Activated naive CD4-positive, alpha-beta T cell treated with anti-CD3 and anti-CD28 coated beads for 36 hours (primary cell): ENCODE measurements around the gene NMNAT3. TPM values are rescaled to one million over a fixed set of nuclear protein-coding genes. Genes with fewer than 3 reads are reported as not detected.
A peak's percentile ranks its signal among the peaks of the same experiment; 100 is the strongest.

Experiments
- CTCF ChIA-PET: fragments of 350-600 bp; sonication (Branson Sonifier 250); formaldehyde crosslinking; loops from one replicate; lab custom pipeline; 2021; ENCODE audit warnings: antibody characterized with exemption; lab: Charles Lee
- DNase-seq: peaks from one replicate; pipeline ENCODE4 v3.0.0-alpha.2; 2020
- H3K27ac Mint-ChIP-seq: one replicate; pipeline ENCODE4 v1.8.0; 2021; ENCODE audit warnings: mild to moderate bottlenecking, mixed read lengths
- H3K27me3 Mint-ChIP-seq: one replicate; pipeline ENCODE4 v1.8.0; 2021; ENCODE audit warnings: low read depth, mixed read lengths
- H3K36me3 Mint-ChIP-seq: one replicate; pipeline ENCODE4 v1.8.0; 2021; ENCODE audit warnings: low read depth, mixed read lengths
- H3K4me1 Mint-ChIP-seq: one replicate; pipeline ENCODE4 v1.8.0; 2021; ENCODE audit warnings: low read depth, mixed read lengths
- H3K4me3 Mint-ChIP-seq: one replicate; pipeline ENCODE4 v1.8.0; 2021; ENCODE audit warnings: mild to moderate bottlenecking, moderate library complexity, mixed read lengths
- H3K9me3 Mint-ChIP-seq: one replicate; pipeline ENCODE4 v1.8.0; 2021; ENCODE audit warnings: mixed read lengths
- intact Hi-C: fragments of 100-400 bp; cut with micrococcal nuclease; formaldehyde crosslinking; loops from one replicate; pipeline ENCODE4 v1.15.1; 2023
- total RNA-seq, 2 experiments: library from RNA; stranded (reverse); gene quantifications; one replicate each; pipeline ENCODE4 v1.2.3, GENCODE V29; 2021

The NMNAT3 gene
- 1 to 10 TPM; 6.2 to 7.6 TPM for total RNA-seq

DNA sequence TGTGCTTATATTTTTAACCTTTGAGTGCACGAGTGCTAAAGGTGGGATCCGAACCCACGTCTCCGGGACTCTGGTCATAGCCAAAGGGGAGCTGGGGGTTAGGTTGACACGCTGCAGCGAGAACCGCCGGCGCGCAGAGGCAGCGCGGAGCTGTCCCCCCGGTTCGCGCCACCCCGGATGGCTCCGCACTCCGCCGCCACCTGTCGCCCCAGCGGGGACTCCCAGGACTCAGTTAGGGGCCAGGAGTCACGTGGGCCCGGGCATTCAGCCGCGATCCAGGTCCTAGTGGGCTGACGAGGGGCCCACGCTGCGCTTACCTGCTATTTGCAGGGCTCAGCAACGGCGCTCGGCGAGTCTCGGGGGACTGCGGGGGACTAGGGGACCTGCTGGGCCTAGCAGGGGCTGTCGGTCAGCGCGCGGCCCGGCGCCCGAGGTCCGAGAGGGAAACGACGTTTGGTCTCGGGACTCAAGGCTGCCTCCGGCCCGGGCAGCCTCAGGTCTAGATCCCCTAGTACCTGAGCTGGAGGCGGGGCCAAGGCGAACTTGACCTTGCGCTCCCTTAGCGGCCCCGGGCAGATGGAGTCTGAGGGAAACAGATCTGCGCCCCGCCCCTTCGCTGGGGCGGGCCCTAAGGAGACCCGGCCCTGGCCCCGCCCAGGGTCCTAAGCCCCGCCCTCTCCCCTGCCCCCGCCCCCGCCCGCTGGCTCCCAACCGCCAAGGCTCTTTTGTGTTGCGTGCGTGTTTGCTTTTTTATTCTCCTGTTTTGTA, at the start of gene NMNAT3:
NMNAT3 (minus strand) TSS at position 585 of the 768 bp plus-strand sequence. CDS start 50,248 bp downstream, outside the sequence.
- peak within 1 kb of the TSS; percentile 79 for H3K4me3 Mint-ChIP-seq
- no peaks in the 10 kb centered on the region for H3K27me3 Mint-ChIP-seq
- H3K4me1 Mint-ChIP-seq: peaks cover 10% of the 10 kb centered on the region
- CTCF ChIA-PET: interaction anchor here (0.7 to 1.5 kb wide), 2 partner anchors 10 to 14 kb away, joined by 3 read pairs; no protein-coding TSS in a partner anchor
- no peaks in the 10 kb centered on the region for H3K9me3 Mint-ChIP-seq
- H3K36me3 Mint-ChIP-seq: no peaks in the 10 kb centered on the region
- peak; percentile 87 for DNase-seq
- intact Hi-C loops: loop anchor here (1.0 to 10.0 kb wide), 4 partner anchors 250 to 1267 kb away; partner anchors contain the start of genes COPB2, MRPS22 and SLC25A36
- peak within 1 kb of the TSS; percentile 29 for H3K27ac Mint-ChIP-seq

DNA sequence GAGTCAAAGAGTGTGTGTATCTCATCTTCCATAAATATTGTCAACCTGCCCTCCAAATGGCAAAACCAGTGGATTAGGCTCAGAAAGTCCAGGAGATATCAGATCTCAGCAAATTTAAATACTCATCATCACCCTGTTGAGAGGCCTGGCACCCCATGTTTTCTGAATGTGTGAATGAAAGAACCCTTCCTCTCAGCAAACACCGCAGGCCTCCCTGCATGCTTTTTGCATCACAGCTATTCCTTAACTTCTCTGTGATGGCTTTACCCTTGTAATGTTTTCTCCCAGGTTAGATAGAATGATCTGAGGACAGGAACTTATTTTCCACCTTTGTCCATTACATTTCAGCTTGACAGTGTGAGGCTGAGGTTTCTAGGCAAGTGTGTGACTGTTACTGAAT, 43.6 kb upstream of the NMNAT3 start:
- intact Hi-C loops: no loop called here
- no peaks in the 10 kb centered on the region for H3K9me3 Mint-ChIP-seq
- H3K27me3 Mint-ChIP-seq: peaks cover 15% of the 10 kb centered on the region
- DNase-seq: no peak
- H3K27ac Mint-ChIP-seq: no peak overlapping the region
- CTCF ChIA-PET: no interaction called here
- no peaks in the 10 kb centered on the region for H3K36me3 Mint-ChIP-seq
- H3K4me1 Mint-ChIP-seq: no peaks in the 10 kb centered on the region
- H3K4me3 Mint-ChIP-seq: no peak overlapping the region

DNA sequence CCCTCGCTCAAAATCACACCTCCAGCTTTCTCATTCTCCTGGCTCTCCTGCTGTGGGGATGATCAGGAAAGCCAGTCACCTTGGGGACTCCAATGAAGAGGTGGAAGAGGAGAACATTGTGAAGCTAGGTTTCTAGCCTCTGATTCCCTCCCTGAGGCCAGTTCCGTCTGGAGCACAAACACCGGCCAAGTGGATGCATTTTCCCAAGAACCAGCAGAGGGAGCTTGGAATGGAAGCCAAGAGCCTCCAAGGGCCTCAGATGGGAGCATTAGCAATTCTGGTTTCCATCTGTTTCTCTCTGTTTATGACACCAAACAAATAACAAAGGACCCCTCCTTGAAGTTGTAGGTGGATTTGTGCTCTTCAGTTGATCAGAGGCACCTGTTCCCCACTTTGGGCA, 40.6 kb upstream of the NMNAT3 start:
- CTCF ChIA-PET: interaction anchor here (1.7 kb wide), 1 partner anchor 332 kb away, joined by 4 read pairs; no protein-coding TSS in a partner anchor
- Mint-ChIP-seq H3K36me3 (no peaks in the 10 kb centered on the region), H3K27me3 (peaks cover 13% of the 10 kb centered on the region), H3K4me3 (no peak overlapping the region), H3K9me3 (no peaks in the 10 kb centered on the region), H3K4me1 (no peaks in the 10 kb centered on the region), H3K27ac (no peak overlapping the region)
- intact Hi-C loops: no loop called here
- no peak for DNase-seq

DNA sequence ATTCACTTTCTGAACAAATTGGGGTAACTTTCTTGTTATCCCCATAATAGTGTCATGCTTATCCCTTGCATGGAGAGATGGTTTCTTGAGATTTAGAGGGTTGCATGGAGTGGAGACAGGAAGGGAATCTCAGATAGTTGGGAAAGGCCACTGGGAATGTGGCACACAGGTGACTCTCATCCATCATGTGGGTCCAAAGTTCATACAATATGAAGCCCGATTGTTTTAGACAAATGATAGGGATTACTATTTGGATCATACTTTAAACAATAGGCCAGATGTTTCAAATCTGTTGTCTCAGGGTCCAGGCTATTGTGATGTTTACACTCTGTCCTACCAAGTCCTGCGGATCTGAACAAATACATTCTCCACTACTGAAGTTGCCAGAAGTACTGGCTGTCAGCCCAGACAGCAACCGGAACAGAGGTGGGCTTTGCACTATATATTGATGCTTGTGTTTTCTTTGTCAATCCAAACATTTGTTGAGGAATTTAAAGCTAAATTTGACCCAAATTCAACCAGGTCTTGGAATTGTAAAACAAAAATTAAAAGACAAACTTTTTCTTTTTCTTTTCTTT, 39.2 kb upstream of the NMNAT3 start:
- H3K36me3 Mint-ChIP-seq: no peaks in the 10 kb centered on the region
- H3K9me3 Mint-ChIP-seq: no peaks in the 10 kb centered on the region
- no peak overlapping the region for H3K4me3 Mint-ChIP-seq
- no peak overlapping the region for H3K27ac Mint-ChIP-seq
- intact Hi-C loops: no loop called here
- H3K27me3 Mint-ChIP-seq: peaks cover 15% of the 10 kb centered on the region
- CTCF ChIA-PET: no interaction called here
- H3K4me1 Mint-ChIP-seq: no peaks in the 10 kb centered on the region
- no peak for DNase-seq

DNA sequence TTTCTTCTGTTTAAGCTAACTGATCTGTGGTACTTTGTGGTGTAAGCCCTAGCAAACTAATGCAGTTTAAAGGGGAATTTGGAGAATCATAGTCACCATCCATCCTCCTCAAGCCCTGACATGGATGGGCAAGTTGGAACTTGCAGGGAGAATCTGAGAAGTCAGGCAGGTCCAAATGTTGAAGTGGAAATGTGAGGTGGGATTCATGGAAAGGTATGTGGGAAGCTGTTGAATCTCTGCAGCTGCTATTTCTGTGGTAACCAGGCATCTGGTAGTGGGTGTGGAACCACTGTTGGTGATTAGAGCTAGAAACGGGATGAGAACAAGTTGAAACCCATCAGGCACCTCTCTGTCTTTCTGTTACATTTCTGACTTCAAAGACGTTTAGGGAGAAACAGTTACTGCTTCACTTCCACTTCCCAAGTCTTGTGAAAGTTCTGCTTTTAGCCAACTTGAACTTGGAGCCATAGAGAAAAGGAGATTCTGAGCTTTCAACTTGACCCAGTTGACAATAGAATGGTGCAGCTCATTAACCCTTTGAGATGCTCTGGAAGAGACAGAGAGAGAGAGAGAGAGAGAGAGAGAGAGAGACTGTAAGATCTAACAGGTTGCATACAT, 38.1 kb upstream of the NMNAT3 start:
- H3K27me3 Mint-ChIP-seq: peaks cover 13% of the 10 kb centered on the region
- H3K27ac Mint-ChIP-seq: no peak overlapping the region
- no peak for DNase-seq
- H3K9me3 Mint-ChIP-seq: no peaks in the 10 kb centered on the region
- intact Hi-C loops: no loop called here
- H3K36me3 Mint-ChIP-seq: no peaks in the 10 kb centered on the region
- no peak overlapping the region for H3K4me3 Mint-ChIP-seq
- CTCF ChIA-PET: no interaction called here
- H3K4me1 Mint-ChIP-seq: no peaks in the 10 kb centered on the region

DNA sequence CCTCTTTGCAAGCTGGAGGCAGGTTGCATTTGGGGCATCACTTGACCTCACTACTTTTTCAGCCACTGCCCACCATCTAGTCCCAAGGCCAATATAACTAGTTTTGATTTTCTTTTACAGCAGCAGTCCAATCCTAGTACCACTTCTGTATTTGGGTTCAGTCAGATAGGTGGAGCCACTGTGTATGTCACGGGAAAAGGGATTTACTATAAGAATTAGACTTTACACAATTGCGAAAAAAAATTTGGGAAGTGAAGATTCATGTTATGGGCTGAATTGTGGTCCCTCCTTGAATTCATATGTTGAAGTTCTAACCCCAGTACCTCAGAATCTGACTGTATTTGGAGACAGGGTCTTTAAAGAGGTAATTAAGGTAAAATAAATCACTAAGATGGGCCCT, 37.4 kb upstream of the NMNAT3 start:
- intact Hi-C loops: no loop called here

DNA sequence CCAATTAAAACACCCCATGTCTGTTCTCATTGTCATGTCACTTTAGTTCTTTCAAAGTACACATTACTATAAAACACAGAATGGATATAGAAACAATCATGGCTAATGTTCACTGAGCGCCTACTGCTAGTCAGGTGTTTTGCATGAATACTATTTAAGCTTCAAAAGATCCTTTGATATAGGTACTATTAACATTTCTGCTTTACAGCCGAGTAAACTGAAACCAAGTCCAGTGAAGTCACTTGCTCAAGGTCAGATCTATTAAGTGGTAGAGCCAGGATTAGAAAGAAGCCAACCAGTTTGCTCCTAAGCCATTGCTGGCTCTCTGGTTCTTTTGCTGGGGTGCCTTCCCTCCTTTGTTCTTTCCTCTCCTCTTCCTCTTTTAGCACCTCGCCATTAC, 32.4 kb upstream of the NMNAT3 start:
- no peaks in the 10 kb centered on the region for H3K9me3 Mint-ChIP-seq
- intact Hi-C loops: no loop called here
- no peak overlapping the region for H3K27ac Mint-ChIP-seq
- H3K27me3 Mint-ChIP-seq: peaks cover 14% of the 10 kb centered on the region
- DNase-seq: no peak
- H3K36me3 Mint-ChIP-seq: no peaks in the 10 kb centered on the region
- no peak overlapping the region for H3K4me3 Mint-ChIP-seq
- CTCF ChIA-PET: no interaction called here
- no peaks in the 10 kb centered on the region for H3K4me1 Mint-ChIP-seq

More for the DNA sequence above, 37.4 kb upstream of the NMNAT3 start:
- no peak overlapping the region for H3K4me3 Mint-ChIP-seq
- H3K4me1 Mint-ChIP-seq: no peaks in the 10 kb centered on the region
- no peaks in the 10 kb centered on the region for H3K9me3 Mint-ChIP-seq
- CTCF ChIA-PET: no interaction called here
- H3K27me3 Mint-ChIP-seq: peaks cover 10% of the 10 kb centered on the region
- DNase-seq: no peak
- no peaks in the 10 kb centered on the region for H3K36me3 Mint-ChIP-seq
- H3K27ac Mint-ChIP-seq: no peak overlapping the region

DNA sequence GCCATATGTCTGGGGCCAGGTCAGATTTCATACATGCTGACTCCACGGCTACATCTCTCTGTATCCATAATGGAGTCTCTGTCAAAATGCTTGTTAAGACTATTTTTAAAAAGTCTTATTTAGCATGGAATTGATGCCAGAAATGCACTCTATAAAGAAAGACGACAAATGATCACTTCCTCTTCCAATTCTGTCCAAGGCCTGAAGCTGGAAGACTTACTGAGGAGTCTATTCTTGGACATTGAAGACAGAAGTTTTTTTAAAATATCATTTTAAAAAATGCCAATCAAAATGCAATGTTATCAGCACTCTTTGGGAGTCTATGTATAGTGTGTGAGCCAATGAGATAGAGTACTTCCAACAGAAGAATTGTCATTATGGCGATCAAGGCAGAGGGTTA, 27.9 kb upstream of the NMNAT3 start:
- H3K36me3 Mint-ChIP-seq: no peaks in the 10 kb centered on the region
- intact Hi-C loops: no loop called here
- CTCF ChIA-PET: no interaction called here
- peaks cover 21% of the 10 kb centered on the region for H3K27me3 Mint-ChIP-seq
- no peaks in the 10 kb centered on the region for H3K9me3 Mint-ChIP-seq
- no peak for DNase-seq
- H3K27ac Mint-ChIP-seq: no peak overlapping the region
- no peaks in the 10 kb centered on the region for H3K4me1 Mint-ChIP-seq
- H3K4me3 Mint-ChIP-seq: no peak overlapping the region

DNA sequence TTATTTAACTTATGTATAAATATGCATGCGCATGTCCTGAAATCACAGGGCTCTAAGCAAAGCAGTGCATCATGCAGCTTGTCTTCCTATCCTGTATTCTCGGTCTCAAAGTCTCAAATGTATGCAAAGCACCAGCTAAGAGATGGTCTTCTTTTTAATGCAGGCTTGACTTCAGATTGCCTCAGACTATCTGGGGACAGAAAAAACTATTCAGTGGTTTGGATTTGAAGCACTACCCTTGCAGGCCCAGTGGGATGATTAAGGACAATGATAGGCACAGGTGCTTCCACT, 18.5 kb upstream of the NMNAT3 start:
- CTCF ChIA-PET: no interaction called here
- no peaks in the 10 kb centered on the region for H3K9me3 Mint-ChIP-seq
- H3K4me1 Mint-ChIP-seq: no peaks in the 10 kb centered on the region
- H3K36me3 Mint-ChIP-seq: no peaks in the 10 kb centered on the region
- peaks cover 10% of the 10 kb centered on the region for H3K27me3 Mint-ChIP-seq
- H3K27ac Mint-ChIP-seq: no peak overlapping the region
- no peak for DNase-seq
- no peak overlapping the region for H3K4me3 Mint-ChIP-seq
- intact Hi-C loops: no loop called here

DNA sequence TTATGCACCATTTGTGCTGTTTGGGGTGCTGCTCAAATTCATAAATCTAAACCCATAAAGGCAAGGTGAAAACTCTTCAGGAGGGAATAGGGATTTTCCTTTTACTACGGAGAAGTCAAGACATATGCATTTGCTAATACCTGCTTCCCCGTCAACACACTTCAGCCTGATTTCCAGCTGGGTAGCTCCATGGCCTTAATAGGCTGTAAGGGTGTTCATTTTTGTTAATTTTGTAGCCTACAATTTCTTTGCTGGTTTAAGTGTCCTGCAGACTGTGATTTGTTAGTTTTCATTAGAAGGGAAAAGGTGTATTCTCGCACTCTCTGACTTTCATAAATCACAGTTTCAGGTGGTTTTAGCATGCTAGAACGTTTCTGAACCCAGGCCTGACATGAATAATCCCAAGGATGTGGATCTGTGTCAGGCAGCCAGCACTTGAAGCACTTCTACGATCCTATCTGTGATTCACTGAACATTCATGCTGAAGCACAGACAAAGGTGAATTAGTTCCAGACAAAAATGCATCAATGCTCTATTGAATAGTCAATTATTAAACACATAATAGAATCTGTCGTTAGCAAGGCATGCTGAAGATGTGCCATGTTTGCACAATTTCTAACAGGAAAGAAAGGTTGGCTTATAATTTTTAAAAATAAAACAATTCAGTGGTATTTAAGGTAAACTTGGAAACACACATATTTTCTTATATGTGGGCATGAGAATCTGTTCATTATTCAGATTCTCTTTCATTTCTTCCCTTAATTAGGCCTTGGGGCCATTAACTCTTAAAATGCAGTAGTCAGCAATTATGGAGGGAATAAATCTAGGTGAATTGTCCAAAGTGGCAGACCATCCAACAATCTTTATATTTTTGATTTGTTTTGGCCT, 17.9 kb upstream of the NMNAT3 start:
- H3K27me3 Mint-ChIP-seq: peaks cover 4% of the 10 kb centered on the region
- CTCF ChIA-PET: no interaction called here
- DNase-seq: no peak
- intact Hi-C loops: no loop called here
- no peaks in the 10 kb centered on the region for H3K36me3 Mint-ChIP-seq
- no peak overlapping the region for H3K4me3 Mint-ChIP-seq
- no peaks in the 10 kb centered on the region for H3K9me3 Mint-ChIP-seq
- H3K4me1 Mint-ChIP-seq: no peaks in the 10 kb centered on the region
- no peak overlapping the region for H3K27ac Mint-ChIP-seq

DNA sequence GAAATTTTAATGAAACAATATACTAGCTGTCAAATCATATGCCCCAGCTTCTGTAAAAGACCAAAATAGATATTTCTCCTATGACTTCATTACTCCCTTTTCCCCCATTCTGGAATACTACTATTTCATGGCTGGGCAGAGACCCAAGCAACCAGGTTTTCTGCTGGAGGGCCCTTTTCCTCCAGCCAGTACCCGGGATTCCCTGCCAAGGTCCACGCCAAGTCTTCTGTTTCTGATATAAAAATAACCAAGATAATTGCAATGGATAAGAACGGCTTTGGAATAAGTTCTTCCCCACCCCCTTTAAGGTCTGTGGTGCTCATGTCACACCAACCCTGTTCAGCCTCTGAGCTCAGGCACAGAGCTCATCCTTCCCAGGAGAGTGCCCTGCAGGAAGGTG, 17.2 kb upstream of the NMNAT3 start:
- Mint-ChIP-seq H3K9me3 (no peaks in the 10 kb centered on the region), H3K4me3 (no peak overlapping the region), H3K27ac (no peak overlapping the region), H3K27me3 (peaks cover 4% of the 10 kb centered on the region), H3K36me3 (no peaks in the 10 kb centered on the region), H3K4me1 (no peaks in the 10 kb centered on the region)
- CTCF ChIA-PET: no interaction called here
- DNase-seq: no peak
- intact Hi-C loops: no loop called here

DNA sequence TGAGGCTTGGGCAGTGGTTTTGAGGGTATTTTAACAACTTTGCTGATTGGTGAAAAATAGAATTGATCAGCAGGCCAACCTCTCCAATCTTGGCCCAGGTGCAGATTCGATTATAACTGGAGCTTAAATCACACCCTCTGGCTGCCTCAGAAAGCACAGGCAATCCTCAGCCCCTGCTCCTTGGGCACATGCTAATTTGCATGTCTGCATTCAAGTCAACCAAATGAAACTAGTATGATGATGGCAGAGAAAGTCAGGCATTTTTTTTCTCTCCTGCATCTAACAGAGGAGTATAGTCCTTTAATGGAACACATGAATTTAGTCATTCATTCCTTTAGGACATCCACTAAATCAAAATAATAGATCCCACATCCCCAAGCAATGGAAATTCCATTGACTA, 16.8 kb upstream of the NMNAT3 start:
- H3K9me3 Mint-ChIP-seq: no peaks in the 10 kb centered on the region
- CTCF ChIA-PET: no interaction called here
- intact Hi-C loops: no loop called here
- H3K36me3 Mint-ChIP-seq: no peaks in the 10 kb centered on the region
- H3K27ac Mint-ChIP-seq: no peak overlapping the region
- no peak overlapping the region for H3K4me3 Mint-ChIP-seq
- DNase-seq: no peak
- no peaks in the 10 kb centered on the region for H3K4me1 Mint-ChIP-seq
- peaks cover 4% of the 10 kb centered on the region for H3K27me3 Mint-ChIP-seq
